GM18526 (cell line): ENCODE measurements around the gene ZNF230.

Experiments used
- POLR2A ChIP-seq: IDR thresholded peaks from 3 replicates; pipeline ENCODE4 v1.6.1; 2011; ENCODE audit not compliant: insufficient read length; ENCODE audit errors: extremely low read depth

ZNF230 gene

DNA sequence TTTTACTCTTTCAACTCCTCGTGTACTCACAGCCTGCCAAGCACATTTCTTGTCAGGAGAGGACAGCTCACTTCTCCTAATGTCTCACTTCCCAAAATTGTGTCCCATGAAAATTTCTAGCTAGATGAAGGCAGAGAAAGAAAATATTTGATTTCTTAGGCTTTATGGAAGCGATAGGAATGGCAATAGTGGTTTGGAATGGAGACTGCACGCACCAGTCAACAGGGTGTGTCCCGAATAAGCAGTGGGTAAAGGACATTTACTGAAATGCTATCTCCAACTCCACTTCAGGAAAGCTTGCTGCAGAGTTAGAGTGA, 22.1 kb downstream of the ZNF230 start:
- no peak for TF ChIP-seq POLR2A

DNA sequence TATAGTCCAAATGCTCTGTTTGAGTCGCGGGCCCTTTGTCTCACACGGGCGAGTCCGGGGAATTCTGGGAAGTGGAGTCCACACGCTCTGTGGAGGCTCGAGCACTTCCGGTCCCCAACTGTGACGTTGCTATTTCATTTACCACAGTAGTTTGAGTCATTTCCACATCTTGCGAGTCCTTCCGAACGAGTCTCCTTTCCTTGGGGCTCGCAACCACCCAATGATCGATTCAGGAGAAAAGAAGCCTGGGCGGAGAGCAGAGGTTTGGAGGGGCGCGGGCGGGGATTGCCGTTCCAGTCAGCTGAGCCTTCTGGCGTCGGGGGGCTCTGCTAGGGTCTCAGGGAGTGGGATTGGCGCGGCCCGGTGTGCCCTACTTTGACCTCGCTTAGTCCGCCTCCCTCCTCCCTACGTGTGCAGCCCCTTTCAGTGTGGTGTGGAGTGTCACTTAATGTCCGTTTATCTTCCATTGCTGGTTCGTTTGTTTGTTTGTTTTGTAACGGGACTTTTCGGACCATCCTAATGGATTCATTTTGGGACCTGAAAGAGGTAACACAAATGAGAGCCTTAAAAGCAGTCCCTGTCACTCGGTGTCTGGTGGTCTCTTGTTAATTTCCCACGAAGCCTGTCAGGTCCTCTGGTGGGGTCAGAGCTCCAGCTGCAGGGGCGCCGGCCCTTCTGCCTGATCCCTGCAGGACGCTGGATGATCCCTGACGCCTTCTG, 22.6 kb downstream of the ZNF230 start, which contains the start of gene ZNF222:
ZNF222 (plus strand) TSS at position 163 of the 720 bp plus-strand sequence; CDS start at position 221, 58 bp downstream.
- TF ChIP-seq POLR2A = peak; percentile 44

DNA sequence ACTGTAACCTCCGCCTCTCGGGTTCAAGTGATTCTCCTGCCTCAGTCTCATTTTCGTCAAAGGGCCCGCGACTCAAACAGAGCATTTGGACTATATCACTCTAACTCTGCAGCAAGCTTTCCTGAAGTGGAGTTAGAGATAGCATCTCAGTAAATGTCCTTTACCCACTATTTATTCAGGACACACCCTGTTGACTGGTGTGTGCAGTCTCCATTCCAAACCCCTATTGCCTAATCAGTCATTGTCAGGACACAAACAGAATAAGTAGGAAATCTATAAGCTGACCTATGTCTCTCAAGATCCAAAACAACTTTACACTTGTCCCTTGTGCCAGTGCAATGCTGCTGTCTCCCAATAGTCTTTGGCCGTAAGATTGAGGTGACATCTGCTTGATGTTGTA, 23.9 kb downstream of the ZNF230 start:
- TF ChIP-seq POLR2A = no peak

DNA sequence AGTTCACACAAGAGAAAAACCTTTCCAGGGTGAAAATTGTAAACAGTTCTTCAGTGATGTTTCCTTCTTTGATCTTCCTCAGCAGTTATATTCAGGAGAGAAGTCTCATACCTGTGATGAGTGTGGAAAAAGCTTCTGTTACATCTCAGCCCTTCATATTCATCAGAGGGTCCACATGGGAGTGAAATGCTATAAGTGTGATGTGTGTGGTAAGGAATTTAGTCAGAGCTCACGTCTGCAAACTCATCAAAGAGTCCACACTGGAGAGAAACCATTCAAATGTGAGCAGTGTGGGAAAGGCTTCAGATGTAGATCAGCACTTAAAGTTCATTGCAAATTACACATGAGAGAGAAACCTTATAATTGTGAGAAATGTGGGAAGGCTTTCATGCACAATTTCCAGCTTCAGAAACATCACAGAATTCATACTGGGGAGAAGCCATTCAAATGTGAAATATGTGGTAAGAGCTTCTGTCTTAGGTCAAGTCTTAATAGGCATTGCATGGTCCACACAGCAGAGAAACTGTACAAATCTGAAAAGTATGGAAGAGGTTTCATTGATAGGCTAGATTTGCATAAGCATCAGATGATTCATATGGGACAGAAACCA, 29.3 kb downstream of the ZNF230 start:
- TF ChIP-seq POLR2A = no peak

DNA sequence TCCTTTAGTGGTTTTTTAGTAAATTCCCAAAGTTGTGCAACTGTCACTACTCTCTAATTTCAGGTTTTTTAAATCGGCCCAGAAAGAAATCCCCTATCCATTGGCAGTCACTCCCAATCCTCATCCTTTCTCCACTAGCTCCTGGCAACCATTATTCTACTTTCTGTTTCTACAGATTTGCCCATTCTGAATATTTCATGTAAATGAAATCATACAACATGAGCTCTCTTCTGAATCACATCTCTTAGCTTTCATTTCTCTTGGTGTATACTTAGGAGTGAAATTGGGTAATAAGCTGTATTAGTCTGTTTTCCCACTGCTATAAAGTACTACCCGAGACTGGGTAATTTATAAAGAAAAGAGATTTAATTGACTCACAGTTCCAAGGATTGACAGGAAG, 39.4 kb downstream of the ZNF230 start:
- no peak for TF ChIP-seq POLR2A

DNA sequence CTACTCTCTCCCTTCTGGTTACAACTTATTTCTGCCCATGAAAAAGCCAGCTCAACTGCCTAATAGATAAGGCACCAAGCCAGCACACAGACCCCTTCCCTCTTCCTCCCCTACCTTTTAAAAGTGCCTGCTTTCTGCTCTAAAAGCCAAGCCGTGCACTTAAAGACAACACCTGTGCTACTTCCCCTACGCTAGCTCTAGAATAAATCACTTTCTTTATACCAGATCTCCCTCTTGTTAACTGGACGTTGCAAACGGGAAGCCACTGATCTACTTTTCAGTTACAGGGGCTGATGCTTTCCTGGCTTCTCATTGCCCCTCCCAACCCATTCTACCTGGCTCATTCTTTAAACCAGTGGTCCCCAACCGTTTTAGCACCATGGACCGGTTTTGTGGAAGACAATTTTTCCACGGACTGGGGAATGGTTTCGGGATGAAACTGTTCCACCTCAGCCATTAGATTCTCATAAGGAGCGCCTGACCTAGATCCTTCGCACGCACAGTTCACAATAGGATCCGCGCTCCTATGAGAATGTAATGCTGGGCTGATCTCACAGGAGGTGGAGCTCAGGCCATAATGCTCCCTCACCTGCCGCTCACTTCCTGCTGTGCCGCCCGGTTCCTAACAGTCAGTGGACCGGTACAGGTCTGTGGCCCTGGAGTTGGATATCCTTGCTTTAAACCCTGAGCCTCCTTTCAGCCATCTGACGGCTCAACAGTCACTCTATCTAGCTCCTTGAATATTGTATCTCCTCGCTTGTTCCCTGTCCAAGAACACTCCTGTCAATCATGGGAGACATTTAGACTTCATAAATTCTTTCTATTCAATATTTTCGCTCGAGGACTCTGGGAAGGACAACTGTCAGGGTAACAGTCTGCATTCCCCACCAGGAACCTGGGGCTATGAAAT, 48.2 kb downstream of the ZNF230 start:
- no peak for TF ChIP-seq POLR2A

DNA sequence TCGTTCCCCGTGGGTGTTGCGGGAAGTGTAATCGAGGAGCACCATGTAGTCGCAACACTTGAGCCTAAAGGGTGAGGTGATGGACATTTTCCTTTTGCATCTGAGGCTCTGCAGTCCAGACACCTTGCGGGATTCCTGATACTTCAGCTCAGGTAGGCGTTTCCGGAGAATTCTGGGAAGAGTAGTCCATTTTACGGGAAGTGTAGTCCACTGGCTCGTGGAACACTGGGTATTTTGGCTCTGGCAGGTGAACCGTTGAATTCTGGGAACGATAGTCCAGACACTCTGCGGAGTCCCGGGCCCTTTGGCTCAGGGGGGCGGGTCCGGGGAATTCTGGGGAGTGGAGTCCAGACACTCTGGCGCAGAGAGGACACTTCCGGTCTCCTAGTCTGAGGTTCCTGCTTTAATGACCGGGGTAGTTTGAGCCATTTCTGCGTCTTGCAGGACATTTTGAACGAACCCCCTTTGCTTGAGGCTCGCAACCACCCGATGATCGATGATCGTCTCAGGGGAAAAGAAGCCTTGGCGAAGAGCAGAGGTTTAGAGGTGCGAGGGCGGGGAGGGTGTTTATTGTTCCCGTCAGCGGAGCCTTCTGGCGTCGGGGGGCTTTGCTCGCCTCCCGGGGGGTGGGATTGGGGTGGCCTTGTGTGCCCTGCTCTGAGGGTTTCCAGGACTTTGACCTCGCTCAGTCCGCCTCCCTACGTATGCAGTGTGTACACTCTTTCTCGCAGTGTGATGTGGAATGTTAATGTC, 49.1 kb downstream of the ZNF230 start, which contains the start of gene ZNF223:
ZNF223 (plus strand) TSS at position 387 of the 753 bp plus-strand sequence. CDS start 3,141 bp downstream, outside the sequence.
- TF ChIP-seq POLR2A = no peak

DNA sequence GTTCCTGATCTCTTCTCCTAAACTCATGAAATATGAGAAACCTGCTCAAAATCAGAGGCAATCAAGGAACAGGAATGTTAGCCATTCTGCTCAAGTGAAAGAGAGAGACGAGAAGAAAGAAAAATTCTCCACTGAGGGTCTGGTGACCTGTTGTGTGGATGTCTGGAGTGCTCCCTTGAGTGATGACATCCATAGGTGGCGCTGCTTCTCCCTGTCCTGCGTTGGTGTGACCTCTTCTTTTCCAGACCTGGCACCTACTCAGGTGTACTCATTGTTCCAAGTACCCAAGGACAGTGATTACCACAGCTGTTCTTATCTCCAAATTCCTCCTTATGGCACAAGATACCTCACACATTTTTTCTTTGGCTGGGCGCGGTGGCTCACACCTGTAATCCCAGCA, 53.1 kb downstream of the ZNF230 start:
- TF ChIP-seq POLR2A = no peak

DNA sequence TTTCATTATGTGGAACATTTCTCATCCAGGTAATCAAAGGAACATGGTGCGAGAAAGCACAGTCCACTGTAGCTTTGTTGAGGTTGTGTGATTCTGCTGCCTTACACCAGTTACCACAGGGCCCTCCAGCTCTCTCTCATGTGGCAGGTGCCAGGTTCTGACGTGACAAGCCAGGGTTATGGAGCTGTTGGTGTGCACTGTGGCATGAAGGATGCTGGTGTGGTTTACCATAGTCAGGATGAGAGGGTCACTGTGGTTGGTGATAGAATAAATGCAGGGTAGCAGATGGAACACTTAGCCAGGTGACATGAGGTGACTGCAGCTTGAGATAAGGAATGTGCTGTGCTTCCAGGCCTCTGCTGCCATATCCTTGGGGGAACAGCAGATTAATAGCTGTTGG, 56.5 kb downstream of the ZNF230 start:
- TF ChIP-seq POLR2A = no peak

DNA sequence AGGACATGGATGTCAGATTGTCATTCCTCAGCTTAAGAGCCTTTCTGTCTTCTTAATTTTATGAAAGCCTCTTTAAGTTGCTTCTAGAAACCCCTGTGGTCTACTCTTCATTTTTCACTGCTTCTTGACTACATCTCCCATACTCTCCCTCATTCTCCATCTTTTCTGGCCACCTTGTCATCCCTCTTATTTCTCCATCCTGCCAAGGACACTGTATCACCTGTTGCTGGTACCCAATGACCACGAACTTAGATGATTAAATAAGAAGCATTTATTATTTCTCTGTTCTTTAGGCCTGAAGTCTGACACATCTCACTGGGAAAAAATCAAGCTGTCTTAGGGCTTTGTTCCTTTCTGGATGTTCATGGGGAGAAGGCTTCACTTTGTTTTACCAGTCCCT, 58.3 kb downstream of the ZNF230 start:
- no peak for TF ChIP-seq POLR2A
